ENCODE data around the gene F7.

F7 gene

DNA sequence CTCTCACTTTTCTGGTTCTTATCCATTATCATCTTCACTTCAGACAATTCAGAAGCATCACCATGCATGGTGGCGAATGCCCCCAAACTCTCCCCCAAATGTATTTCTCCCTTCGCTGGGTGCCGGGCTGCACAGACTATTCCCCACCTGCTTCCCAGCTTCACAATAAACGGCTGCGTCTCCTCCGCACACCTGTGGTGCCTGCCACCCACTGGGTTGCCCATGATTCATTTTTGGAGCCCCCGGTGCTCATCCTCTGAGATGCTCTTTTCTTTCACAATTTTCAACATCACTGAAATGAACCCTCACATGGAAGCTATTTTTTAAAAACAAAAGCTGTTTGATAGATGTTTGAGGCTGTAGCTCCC lies 14.2 kb downstream of the F7 start:
- no peak for DNase-seq

GRCh38 chr13:113120300-113121182 lies 14.9 kb downstream of the F7 start:
- DNase-seq, result no peak

- no peak for DNase-seq
These were observed 15.8 kb downstream of the F7 start for GRCh38 chr13:113121183-113121927.

DNA sequence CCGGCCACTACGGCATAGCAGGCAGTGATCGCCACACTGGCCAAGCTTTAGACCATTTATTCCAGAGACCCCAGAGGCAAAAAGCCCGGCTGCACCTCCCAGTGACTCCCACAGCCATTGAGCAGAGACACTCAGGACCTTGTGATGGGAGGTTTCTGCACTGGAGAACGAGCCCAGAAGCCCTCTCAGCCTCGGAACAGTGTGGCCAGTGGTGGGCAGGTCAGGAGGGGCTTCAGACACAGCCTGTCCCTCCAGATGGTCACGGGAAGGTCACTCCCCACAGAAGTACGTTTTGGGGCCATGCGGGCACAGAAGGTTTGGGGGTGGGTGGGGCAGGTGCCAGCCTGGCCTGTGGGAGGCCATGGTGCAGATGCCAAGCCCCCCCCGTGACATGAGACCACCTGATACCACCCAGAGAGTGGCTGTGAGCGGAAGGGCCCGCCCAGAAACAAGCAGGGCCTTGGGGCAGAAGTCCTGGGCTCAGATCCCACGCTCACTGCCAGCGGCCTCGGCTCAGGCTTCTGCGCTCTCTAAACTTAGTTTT lies 16.4 kb downstream of the F7 start:
- DNase-seq, result no peak

DNA sequence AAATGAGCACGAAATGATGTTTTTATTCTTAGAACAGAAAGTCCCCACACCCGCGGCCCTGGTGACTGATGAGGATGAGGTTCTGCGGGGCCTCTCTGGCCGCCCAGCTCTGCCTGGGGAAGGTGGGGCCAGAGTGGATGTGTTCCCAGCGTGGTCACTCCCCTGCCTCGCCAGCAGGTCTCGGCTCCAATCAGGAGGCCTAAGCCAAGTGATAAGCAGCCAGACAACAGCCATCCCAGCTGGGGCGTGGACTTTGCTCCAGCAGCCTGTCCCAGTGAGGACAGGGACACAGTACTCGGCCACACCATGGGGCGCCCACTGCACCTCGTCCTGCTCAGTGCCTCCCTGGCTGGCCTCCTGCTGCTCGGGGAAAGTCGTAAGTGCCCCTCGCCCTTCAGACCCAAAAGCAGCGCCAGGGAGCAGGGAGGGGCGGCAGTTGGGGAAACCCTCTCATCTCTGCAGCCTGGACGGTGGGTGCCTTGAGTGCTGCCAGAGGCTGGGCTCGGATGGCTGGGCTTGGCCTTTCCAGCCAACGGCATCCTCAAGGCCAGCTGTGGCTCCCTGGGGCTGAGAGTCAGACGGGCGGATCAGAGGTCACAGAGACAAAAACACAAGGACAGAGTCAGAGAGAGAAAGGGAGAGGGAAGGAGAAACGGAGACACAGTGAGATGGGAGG lies 17.1 kb downstream of the F7 start, which contains the start of gene F10:
TSS of gene F10 (plus strand) at position 250 of the 676 bp plus-strand sequence. CDS start at position 307, 57 bp downstream.
- DNase-seq, result peak; percentile 35

GRCh38 chr13:113123226-113124201 lies 17.9 kb downstream of the F7 start:
- peak; percentile 28 for DNase-seq

GRCh38 chr13:113124211-113124970 lies 18.8 kb downstream of the F7 start:
- DNase-seq, result no peak

GRCh38 chr13:113125506-113126264 lies 20.1 kb downstream of the F7 start:
- DNase-seq, result no peak

GRCh38 chr13:113126265-113127150 lies 20.9 kb downstream of the F7 start:
- DNase-seq, result no peak

- DNase-seq, result no peak
These were observed 23.9 kb downstream of the F7 start for GRCh38 chr13:113129480-113129879.

DNA sequence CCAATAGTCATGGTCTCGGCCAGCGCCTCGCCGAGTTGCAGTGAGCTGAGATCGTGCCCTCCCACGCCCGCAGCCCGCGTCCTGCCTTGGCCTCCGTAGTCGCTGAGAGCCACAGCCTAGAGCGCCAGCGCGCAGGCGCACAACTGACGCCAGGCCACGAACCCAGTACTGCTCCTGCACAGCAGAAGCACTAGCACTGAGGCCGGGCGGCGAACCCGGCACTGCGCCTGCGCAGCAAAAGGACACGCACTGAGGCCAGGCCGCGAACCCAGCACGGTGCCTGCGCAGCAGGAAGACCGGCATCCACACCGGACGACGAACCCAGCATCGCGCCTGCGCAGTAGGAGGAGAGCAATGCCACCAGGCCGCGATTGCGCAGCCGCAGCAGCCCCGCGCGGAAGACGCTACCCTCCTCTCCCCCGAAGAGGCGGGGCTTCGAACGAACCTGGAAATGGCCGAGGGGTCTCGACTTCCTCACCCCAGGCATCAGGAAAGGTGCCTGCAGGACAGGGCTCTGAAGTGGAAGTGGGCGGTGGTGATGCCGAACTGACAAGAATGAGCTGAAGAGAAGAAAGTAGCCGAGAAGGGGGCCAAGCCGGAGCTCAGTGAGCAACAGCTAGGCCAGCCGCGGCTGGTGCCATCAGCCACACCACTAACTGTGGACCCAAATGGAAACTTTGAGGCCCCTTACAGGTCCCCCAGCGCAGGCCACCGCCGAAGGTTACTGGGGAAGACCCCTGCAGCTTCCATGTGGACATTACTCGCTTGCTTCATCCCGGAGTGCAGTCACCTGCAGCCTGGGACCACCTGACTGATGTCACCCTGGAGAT lies 24.5 kb downstream of the F7 start:
- no peak for DNase-seq

DNA sequence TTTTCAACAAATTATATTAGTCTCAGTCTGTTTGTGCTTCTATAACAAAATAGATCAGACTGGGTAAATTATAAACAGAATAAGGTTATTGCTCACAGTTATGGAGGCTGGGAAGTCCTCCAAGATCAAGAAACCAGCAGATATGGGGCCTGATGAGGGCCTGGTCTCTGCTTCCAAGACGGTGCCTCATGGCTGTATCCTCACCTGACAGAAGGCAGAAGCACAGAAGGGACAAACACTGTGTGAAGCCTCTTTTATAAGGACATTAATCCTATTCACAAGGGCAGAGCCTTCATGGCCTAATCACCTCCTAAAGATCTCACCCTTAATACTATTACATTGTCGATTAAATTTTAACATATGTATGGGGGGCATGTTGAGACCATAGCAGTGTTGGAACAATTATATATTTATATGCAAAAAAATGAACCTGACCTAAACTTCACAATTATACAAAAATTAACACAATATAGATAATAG lies 29.7 kb downstream of the F7 start:
- DNase-seq, result peak; percentile 93

- DNase-seq, result no peak
These were observed 32.2 kb downstream of the F7 start for GRCh38 chr13:113137691-113138298.

- no peak for DNase-seq
These were observed 33.4 kb downstream of the F7 start for GRCh38 chr13:113138792-113139551.

DNA sequence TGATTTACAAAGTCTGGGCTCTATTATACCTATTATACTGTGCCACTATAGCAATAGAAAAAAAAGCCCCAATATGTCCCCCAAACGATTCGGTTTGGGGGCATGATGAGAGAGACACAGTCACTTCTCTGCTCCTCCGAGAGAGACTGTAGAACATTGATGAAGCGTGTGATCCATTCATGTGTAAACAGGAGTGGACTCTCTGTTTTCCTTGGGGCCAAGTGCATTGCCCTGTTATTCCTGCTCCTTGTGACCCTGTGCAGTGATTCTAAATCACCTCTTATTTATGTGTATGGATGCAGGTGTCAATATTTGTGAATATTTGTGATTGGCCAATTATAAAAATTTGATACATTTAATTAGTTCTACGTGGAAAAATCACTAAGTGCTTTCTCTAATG lies 34.0 kb downstream of the F7 start:
- DNase-seq, result no peak

GRCh38 chr13:113140677-113141600 lies 35.3 kb downstream of the F7 start:
- DNase-seq, result no peak

All from NCI-H82 (cell line).